HepG2 (cell line): ENCODE measurements around the gene ALPK3.

ENCODE experiments used
- ATAD3A ChIP-seq: sonication (generic); formaldehyde crosslinking; IDR thresholded peaks from 2 replicates; pipeline ENCODE4 v1.4.0; 2020; ENCODE audit warnings: missing genetic modification reagents
- EP300 ChIP-seq, 3 experiments: sonication (generic) in 1 of 3; formaldehyde crosslinking in 1 of 3; IDR thresholded peaks; 2 replicates each; pipeline versions ENCODE4 v1.5.1 to v1.6.1; 2011 to 2020; ENCODE audit warnings: low read depth in 2 of 3, low read length in 2 of 3, borderline replicate concordance in 1 of 3, improper control_type of control experiment in 1 of 3, mild to moderate bottlenecking in 1 of 3, missing genetic modification reagents in 1 of 3, moderate library complexity in 1 of 3
- FOXJ3 ChIP-seq: sonication (generic); formaldehyde crosslinking; IDR thresholded peaks from 2 replicates; pipeline ENCODE4 v1.4.0; 2020; ENCODE audit warnings: missing genetic modification reagents, mild to moderate bottlenecking, borderline replicate concordance
- GZF1 ChIP-seq: sonication (generic); formaldehyde crosslinking; IDR thresholded peaks from 2 replicates; pipeline ENCODE4 v1.5.1; 2020; ENCODE audit warnings: mild to moderate bottlenecking, missing genetic modification reagents
- HDAC2 ChIP-seq: sonication (generic); formaldehyde crosslinking; IDR thresholded peaks from 2 replicates; pipeline ENCODE4 v1.4.0; 2020; ENCODE audit warnings: missing genetic modification reagents
- HOXA3 ChIP-seq: sonication (generic); formaldehyde crosslinking; IDR thresholded peaks from 2 replicates; pipeline ENCODE4 v1.5.0; 2020; ENCODE audit warnings: missing genetic modification reagents
- KLF11 ChIP-seq: IDR thresholded peaks from 2 replicates; pipeline ENCODE4 v1.6.1; 2016; ENCODE audit warnings: missing compliant biosample characterization
- NFE2 ChIP-seq: sonication (generic); formaldehyde crosslinking; IDR thresholded peaks from 2 replicates; pipeline ENCODE4 v1.4.0; 2020; ENCODE audit warnings: missing genetic modification reagents
- NR3C1 ChIP-seq: sonication (generic); formaldehyde crosslinking; IDR thresholded peaks from 2 replicates; pipeline ENCODE4 v1.4.0; 2020; ENCODE audit warnings: missing genetic modification reagents
- PHF8 ChIP-seq: sonication (generic); formaldehyde crosslinking; IDR thresholded peaks from 2 replicates; pipeline ENCODE4 v1.5.0; 2020; ENCODE audit warnings: missing genetic modification reagents
- POLR2A ChIP-seq, 2 experiments: IDR thresholded peaks; 2 replicates each; pipeline ENCODE4 v1.6.1; 2011; ENCODE audit warnings: low read depth in 2 of 2, low read length in 2 of 2, mild to moderate bottlenecking in 1 of 2, moderate library complexity in 1 of 2; ENCODE audit not compliant: insufficient read depth in 1 of 2
- ZNF605 ChIP-seq: sonication (generic); formaldehyde crosslinking; IDR thresholded peaks from 2 replicates; pipeline ENCODE4 v1.8.0; 2022; ENCODE audit warnings: mild to moderate bottlenecking, missing genetic modification reagents
- TF ChIP-seq, protein P1 (sequence below): sonication (generic); formaldehyde crosslinking; IDR thresholded peaks from 2 replicates; pipeline ENCODE4 v1.5.0; 2020; ENCODE audit warnings: mild to moderate bottlenecking, missing genetic modification reagents, moderate library complexity
- TF ChIP-seq, protein P2 (sequence below): IDR thresholded peaks from 2 replicates; pipeline ENCODE4 v1.6.1; 2018; ENCODE audit warnings: missing genetic modification reagents, mild to moderate bottlenecking, missing compliant biosample characterization

DNA sequence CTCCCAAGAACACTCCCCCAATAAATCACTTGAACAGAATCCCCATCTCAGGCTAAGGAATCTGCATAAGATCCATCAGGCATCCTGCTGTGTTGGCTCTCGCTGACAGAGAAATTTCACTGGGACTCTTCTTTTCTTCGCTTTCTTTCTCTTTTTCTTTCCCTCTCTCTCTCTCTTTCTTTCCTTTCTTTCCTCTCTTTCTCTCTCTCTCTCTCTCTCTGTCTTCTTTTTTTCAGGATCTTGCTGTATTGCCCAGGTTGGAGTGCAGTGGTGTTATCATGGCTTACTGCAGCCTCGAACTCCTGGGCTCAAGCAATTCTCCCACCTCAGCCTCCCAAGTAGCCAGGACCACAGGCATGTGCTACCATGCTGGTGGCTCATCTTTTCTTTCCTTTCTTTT lies 62.9 kb downstream of the ALPK3 start:
- TF ChIP-seq HDAC2 (CRISPR knock-in tag) (no peak), ZNF605 (CRISPR knock-in tag) (no peak), FOXJ3 (CRISPR knock-in tag) (no peak), EP300 (IDR thresholded peaks at IDR 0.05; ENCODE audit: low read depth in 2 of 2, low read length in 2 of 2) (no peak), EP300 (CRISPR knock-in tag; IDR thresholded peaks at IDR 0.05; ENCODE audit: borderline replicate concordance) (no peak), NFE2 (CRISPR knock-in tag) (no peak), PHF8 (CRISPR knock-in tag) (no peak), GZF1 (no peak), ATAD3A (CRISPR knock-in tag) (no peak), POLR2A (IDR thresholded peaks at IDR 0.05; ENCODE audit: insufficient read depth in 1 of 2, low read depth in 2 of 2, low read length in 2 of 2) (no peak), NR3C1 (CRISPR knock-in tag) (no peak), KLF11 (CRISPR knock-in tag) (no peak), HOXA3 (CRISPR knock-in tag) (no peak)
- TF ChIP-seq, protein P1, sequence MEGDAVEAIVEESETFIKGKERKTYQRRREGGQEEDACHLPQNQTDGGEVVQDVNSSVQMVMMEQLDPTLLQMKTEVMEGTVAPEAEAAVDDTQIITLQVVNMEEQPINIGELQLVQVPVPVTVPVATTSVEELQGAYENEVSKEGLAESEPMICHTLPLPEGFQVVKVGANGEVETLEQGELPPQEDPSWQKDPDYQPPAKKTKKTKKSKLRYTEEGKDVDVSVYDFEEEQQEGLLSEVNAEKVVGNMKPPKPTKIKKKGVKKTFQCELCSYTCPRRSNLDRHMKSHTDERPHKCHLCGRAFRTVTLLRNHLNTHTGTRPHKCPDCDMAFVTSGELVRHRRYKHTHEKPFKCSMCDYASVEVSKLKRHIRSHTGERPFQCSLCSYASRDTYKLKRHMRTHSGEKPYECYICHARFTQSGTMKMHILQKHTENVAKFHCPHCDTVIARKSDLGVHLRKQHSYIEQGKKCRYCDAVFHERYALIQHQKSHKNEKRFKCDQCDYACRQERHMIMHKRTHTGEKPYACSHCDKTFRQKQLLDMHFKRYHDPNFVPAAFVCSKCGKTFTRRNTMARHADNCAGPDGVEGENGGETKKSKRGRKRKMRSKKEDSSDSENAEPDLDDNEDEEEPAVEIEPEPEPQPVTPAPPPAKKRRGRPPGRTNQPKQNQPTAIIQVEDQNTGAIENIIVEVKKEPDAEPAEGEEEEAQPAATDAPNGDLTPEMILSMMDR (CRISPR knock-in tag) = no peak
- TF ChIP-seq, protein P2, sequence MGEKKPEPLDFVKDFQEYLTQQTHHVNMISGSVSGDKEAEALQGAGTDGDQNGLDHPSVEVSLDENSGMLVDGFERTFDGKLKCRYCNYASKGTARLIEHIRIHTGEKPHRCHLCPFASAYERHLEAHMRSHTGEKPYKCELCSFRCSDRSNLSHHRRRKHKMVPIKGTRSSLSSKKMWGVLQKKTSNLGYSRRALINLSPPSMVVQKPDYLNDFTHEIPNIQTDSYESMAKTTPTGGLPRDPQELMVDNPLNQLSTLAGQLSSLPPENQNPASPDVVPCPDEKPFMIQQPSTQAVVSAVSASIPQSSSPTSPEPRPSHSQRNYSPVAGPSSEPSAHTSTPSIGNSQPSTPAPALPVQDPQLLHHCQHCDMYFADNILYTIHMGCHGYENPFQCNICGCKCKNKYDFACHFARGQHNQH (CRISPR knock-in tag) = no peak
